Activated CD4-positive, alpha-beta T cell treated with anti-CD3 and anti-CD28 coated beads for 1 hour (primary cell): ENCODE measurements around the gene PRLR.
"Not testable (repeated sequence)": the region's sequence is repeated elsewhere in the genome, so short reads cannot be mapped to it uniquely, and the experiment has no call there.

Experiments
- DNase-seq: peaks from one replicate; pipeline ENCODE4 v3.0.0-alpha.2; 2020

The PRLR gene

DNA sequence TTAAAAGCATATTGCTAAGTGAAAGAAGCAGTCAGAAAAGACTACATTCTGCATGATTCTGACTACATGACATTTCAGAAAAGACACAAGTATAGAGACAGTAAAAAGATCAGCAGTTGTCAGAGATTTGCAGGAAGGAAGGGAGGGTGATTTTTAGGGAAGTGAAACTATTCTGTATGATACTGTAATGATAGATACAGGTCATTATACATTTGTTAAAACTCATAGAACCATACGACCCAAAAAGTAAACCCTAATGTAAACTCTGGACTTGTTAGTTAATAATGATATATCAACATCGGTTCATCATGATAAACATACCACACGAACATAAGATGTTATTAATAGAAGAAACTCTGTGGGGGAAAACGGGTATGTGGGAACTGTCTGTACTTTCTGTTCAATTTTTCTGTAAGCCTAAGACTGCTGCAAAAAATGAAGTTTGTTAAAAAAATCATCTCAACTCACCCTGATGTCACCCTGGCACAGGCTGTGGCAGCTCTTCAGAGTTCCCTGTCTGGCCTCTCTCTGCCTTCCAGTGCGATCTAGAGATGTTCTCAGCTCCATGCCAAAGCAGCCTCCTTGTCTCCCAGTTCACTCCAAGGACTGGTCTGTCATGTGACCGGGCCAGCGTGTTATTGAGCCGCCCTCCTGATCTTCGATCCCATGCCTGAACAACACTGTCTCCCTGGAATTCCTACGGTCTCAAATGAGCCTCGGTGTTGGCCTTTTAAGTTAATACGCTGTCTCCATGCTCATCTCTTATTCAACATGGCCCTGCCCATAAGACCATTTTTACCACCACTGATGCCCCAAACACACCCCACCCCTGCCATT, 35.4 kb downstream of the PRLR start:
- no peak for DNase-seq

GRCh38 chr5:35192506-35192905, 37.8 kb downstream of the PRLR start:
- DNase-seq: no peak

DNA sequence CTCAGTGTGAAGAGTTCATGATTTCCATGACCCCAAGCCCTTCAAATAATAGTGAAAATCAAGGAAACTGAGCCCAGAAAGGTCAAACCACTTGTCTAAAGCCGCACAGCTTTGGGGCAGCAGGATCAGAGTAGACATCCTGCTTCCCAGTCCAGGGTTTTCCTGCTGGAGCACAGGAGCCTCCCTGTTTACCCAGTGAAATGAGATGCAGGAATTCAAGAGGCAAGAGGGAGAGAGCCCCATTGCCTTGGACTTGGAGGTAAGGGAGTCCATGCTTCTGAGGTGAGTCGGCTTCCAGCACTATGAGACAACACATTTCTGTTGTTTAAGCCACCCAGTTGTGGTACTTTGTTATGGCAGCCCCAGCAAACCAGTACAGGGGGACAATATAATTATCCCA, 40.5 kb downstream of the PRLR start:
- not testable (repeated sequence) for DNase-seq

DNA sequence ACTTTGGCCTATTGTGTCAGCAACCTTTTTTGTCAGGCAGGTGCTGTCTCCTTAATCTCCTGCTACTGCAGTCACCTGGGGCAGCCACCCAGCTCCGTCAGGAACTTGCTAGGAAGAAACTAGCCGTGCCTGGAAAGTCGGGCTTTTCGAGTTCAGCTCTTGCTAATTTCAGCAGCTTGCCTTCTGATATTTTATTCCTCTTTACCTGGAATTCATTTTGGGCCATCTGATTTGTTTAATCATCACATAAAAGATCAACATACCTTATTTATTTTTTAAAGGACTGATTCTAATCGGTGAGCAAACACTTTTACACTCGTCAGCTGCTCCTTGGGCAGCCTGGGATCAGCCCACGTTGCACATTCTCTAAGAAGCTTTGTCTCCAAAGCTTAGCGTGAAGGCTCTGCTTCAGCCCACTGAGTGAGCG, 42.2 kb downstream of the PRLR start:
- DNase-seq: no peak

DNA sequence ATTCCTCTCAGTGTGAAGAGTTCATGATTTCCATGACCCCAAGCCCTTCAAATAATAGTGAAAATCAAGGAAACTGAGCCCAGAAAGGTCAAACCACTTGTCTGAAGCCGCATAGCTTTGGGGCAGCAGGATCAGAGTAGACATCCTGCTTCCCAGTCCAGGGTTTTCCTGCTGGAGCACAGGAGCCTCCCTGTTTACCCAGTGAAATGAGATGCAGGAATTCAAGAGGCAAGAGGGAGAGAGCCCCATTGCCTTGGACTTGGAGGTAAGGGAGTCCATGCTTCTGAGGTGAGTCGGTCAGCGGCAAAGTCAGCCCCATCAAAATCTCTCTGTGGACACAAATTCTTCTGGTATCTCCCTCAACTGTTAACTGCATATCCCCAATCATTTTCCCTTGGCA, 42.7 kb downstream of the PRLR start:
- not testable (repeated sequence) for DNase-seq

- DNase-seq: no peak
Measured at GRCh38 chr5:35186749-35187148, 43.5 kb downstream of the PRLR start.

GRCh38 chr5:35185518-35185917, 44.8 kb downstream of the PRLR start:
- DNase-seq: no peak

DNA sequence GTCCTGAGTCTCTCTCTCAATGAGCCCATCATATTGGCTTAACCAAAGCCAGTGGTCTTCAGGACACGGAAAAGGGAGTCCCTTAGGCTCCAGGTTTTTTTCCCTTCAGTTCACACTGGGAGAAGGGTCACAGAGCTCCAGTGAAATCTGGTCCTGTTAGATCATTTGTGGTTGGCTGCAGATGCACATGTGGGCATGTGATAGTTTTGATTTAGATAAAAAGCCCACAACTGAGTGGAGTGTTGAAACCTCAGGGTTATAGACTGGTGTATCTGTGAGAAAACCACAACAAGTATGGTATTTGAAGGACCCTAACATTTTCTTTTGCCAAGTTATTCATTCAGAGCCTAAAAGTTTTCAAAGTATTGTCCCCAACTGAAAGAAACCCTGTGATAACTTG, 46.7 kb downstream of the PRLR start:
- no peak for DNase-seq

DNA sequence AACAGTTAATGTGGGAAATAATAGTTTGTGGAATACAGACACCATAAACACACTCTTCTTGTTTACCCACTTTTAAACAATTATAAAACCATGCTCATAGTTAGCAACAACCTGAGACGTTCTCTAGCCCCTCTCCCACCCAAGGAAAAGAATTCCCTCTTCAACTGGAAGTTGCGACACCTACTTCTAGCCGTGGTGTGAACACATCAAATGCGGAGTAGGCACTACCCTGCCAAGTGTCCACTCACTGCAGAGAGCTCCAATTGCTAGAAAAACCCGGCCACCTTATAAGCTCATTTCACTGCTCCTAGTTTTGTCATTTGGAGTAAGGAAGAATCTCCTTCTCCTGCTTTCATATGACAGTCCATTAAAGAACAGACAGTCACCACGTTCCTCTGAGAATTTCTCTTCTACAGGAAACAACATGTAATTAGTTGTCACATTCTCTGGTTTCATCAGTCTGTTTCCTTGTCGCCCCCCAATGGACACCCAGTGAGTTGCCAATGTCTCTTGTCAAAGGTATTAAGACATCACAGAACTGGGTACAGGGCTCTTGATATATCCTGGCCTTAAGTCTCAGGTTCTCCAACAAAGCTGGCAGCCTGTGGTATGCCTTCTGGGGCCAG, 47.3 kb downstream of the PRLR start:
- DNase-seq: no peak

GRCh38 chr5:35182486-35182885, 47.8 kb downstream of the PRLR start:
- no peak for DNase-seq

- no peak for DNase-seq
Measured at GRCh38 chr5:35180046-35180445, 50.2 kb downstream of the PRLR start.

GRCh38 chr5:35177783-35178182, 52.5 kb downstream of the PRLR start:
- DNase-seq: no peak

- no peak for DNase-seq
Measured at GRCh38 chr5:35172533-35172932, 57.8 kb downstream of the PRLR start.

GRCh38 chr5:35171991-35172390, 58.3 kb downstream of the PRLR start:
- DNase-seq: no peak

DNA sequence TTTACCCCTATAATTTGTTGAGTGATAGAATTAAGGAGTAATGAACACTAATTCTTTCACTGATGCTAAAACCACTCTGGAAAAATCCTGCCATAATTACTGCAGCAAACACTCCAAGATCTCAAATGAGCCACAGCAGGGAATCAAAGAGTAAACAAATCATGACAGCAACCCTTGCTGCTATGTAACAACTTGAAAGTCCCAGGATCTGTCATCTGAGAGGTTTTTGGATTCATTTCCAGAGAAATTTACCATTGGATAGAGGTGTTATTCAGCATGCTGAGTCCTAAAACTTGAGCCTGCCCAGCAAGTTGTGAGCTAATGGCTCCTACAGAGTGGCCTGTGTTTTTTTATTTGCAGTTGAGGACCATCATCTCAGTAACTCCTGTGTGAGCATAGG, 59.2 kb downstream of the PRLR start:
- DNase-seq: no peak

DNA sequence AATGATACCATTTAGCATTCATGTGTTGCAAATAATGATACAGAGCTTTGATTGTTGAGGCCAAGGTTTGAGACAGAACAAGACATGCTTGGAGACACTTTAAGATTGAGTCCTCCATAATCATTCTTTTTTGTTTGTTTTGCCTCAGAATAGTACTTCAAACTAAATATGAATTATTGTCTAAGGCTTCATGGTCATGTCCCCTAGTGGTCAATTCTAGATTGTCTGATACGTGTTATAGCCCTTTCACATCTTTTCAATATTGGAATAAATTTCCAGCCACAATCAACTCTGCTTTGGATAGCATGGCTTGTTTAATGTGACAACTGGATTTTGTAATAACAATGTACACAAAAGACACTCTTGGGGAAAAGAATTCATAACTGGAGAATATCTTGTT, 64.2 kb downstream of the PRLR start:
- no peak for DNase-seq

DNA sequence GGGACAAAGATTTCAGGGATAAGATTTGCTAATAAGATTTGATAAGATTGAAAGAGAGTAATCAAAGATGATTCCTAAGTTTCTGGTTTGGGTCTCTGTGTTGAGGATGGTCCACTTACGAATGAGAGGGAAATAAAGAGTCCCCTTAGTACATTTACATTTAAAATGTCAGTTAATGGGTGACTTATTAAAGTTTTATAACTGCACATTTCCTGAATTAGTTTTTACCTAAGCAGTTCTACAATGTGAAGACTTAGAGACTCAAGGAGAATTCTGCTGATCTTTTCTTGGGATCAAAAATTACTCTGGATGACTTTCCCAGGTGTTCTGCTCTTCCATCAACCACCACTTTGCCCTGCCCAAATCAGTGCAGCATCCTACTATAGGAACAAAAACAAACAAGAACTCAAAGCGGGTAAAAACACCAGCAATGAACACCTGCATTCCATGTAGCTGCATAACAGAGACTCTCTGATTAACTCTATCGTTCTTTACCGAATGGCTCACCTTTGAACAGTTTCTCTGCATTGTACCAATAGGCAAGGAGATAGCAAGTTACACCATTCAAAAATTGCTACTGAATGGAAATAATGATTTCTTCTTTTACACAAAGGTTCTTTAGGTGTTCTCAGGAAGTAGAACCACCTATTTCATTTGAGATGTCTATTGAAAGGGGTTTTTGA, 65.3 kb downstream of the PRLR start:
- no peak for DNase-seq

- DNase-seq: no peak
Measured at GRCh38 chr5:35163710-35164033, 66.6 kb downstream of the PRLR start.

- no peak for DNase-seq
Measured at GRCh38 chr5:35162848-35163709, 67.2 kb downstream of the PRLR start.

DNA sequence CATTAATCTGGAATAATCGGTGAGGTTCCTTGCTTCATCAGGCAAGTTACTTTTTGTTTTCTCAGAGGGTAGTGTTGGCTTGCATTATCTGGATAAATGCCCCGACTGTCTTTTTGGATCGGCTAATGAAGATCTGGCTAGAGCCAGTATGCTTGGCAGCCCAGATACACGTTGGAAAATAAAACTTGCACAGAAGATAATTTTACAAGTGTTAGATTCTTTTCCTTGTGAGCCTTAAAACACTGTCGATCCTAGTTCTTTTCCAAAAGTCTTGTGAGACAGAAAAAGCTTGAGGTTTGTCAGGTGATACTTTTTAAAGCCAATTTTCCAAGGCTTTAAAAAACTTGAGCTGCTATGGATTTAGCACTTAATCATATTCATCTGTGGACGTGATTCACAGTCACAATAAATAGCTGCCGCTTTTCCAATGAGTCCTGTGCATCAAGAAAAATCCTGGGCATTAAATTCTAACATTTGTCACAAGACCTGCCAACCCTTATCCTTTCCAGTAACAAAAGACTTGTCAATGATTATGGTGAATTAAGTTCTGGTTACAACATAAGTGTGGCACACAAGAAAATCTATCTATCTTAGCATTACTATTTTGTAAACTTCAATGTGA, 68.5 kb downstream of the PRLR start:
- DNase-seq: no peak

DNA sequence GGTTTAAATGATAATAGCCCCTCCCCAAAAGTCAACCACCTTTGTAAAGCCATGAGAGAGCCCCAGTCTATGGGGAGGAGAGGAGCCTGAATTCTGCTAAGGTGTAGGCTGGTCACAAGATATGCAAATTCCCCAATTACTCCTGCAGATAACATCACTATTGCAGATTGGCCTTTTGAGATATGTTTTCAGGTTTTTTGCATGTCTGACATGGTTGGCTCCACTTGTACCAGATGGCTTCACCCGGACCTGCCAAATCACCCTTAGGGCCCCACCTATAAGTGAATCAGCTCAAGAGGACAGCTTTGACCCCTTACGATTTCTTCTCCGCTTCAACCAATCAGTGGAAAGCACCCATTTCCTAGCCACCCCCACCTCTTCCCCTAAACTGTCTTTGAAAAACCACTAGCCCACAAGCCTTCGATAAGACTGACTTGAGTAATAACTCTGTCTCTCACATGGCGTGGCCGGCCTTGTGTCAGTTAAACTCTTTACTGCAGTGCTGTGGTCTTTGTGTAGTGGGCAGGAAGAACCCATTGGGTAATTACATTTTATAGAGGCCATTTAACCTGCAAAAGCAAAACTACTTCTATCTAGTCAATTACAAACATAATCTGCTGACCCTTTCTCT, 69.7 kb downstream of the PRLR start:
- DNase-seq: no peak

- DNase-seq: no peak
Measured at GRCh38 chr5:35159370-35159742, 70.9 kb downstream of the PRLR start.
